Measurements from ENCODE around the gene SLC12A9.

Gene SLC12A9

GRCh38 chr7:100911484-100911883, 59.0 kb downstream of the SLC12A9 start:
- TF ChIP-seq TEAD4 (IDR thresholded peaks at IDR 0.05): no peak
- TF ChIP-seq EP300 (IDR thresholded peaks at IDR 0.05; ENCODE audit: borderline replicate concordance): no peak
- TF ChIP-seq RAD21 (IDR thresholded peaks at IDR 0.05; ENCODE audit: low read depth): no peak
- TF ChIP-seq TCF12 (IDR thresholded peaks at IDR 0.05; ENCODE audit: low read depth): no peak
- no peak for TF ChIP-seq FOXM1 (IDR thresholded peaks at IDR 0.05; ENCODE audit: borderline replicate concordance, low read depth)
- TF ChIP-seq EGR1 (IDR thresholded peaks at IDR 0.05): no peak
- no peak for TF ChIP-seq USF1 (IDR thresholded peaks at IDR 0.05)
- TF ChIP-seq CEBPB (IDR thresholded peaks at IDR 0.05): no peak
- TF ChIP-seq CREB1 (IDR thresholded peaks at IDR 0.05; ENCODE audit: low read depth): no peak
- no peak for TF ChIP-seq MAX (IDR thresholded peaks at IDR 0.05)
- TF ChIP-seq REST (IDR thresholded peaks at IDR 0.05; ENCODE audit: low read depth): no peak
- TF ChIP-seq TAF1 (IDR thresholded peaks at IDR 0.05; ENCODE audit: low read depth): no peak
- TF ChIP-seq NFIC (IDR thresholded peaks at IDR 0.05): no peak
- no peak for TF ChIP-seq YY1 (IDR thresholded peaks at IDR 0.05; ENCODE audit: low read depth)
- no peak for TF ChIP-seq ZBTB7A (IDR thresholded peaks at IDR 0.05; ENCODE audit: low read depth)

- TF ChIP-seq ZBTB7A (IDR thresholded peaks at IDR 0.05; ENCODE audit: low read depth) (no peak), FOXM1 (IDR thresholded peaks at IDR 0.05; ENCODE audit: borderline replicate concordance, low read depth) (no peak), TCF12 (IDR thresholded peaks at IDR 0.05; ENCODE audit: low read depth) (no peak), NFIC (IDR thresholded peaks at IDR 0.05) (no peak), CREB1 (IDR thresholded peaks at IDR 0.05; ENCODE audit: low read depth) (no peak), EP300 (IDR thresholded peaks at IDR 0.05; ENCODE audit: borderline replicate concordance) (no peak), TEAD4 (IDR thresholded peaks at IDR 0.05) (no peak), YY1 (IDR thresholded peaks at IDR 0.05; ENCODE audit: low read depth) (no peak), EGR1 (IDR thresholded peaks at IDR 0.05) (no peak), TAF1 (IDR thresholded peaks at IDR 0.05; ENCODE audit: low read depth) (no peak), RAD21 (IDR thresholded peaks at IDR 0.05; ENCODE audit: low read depth) (no peak), MAX (IDR thresholded peaks at IDR 0.05) (no peak), REST (IDR thresholded peaks at IDR 0.05; ENCODE audit: low read depth) (no peak), CEBPB (IDR thresholded peaks at IDR 0.05) (no peak), USF1 (IDR thresholded peaks at IDR 0.05) (no peak)
These were observed 61.8 kb downstream of the SLC12A9 start for GRCh38 chr7:100914208-100914878.

GRCh38 chr7:100914879-100915447, 62.5 kb downstream of the SLC12A9 start:
- no peak for TF ChIP-seq CREB1 (IDR thresholded peaks at IDR 0.05; ENCODE audit: low read depth)
